ENCODE results near the gene TBX18.

TBX18 gene

DNA sequence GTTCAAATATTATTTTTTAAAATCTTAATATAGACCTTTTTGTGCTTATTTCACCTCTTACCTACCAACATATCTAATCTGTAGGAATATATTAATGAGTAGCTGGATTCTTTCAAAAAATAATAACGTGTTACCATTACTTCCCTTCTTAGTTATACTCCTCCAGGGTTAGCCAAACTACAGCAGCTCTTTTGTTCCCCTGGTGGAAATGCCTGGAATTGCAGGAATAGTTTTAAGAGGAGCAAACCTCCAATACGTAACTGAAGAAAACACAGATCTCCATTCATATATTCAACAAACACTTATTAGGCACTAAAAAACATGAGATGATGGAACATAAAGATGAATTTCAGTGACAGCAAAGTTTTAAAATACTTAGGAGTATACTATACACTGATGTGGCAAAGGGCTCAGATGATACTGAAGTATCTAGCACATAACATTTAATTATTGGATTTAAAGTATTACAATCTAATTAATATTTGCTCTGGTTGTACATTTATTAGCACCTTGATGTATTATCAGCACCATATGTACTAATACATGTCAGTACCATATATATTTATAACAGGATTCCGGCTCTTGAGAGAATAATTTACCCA, 78.3 kb downstream of the TBX18 start:
- DNase-seq = no peak
- intact Hi-C loops (cut with DNase I) = no loop called here

DNA sequence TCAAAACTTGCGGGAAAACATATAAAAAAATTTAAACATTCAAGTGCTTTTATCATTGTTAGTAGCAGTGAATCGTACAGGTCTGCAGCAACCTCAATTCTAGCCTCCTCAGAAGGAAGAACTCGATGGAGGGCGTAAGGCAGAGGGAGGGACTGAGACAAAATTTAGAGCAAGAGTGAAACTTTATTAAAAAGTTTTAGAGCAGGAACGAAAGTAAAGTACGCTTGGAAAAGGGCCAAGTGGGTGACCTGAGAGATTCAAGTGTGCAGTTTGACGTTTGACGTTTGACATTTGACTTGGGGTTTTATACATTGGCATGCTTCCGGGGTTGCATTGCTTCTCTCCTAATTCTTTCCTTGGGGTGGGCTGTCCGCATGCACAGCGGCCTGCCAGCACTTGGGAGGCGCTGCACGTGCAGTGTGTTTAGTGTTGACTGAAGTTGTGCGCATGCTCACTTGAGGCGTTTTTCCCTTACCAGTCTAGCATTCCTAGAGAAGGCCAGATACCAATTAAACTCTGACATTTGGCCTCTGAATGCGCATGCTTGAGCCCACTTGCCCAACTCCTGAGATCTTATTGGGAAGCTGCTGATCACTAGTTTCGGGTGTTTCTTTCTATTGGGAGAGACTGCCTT, 82.6 kb downstream of the TBX18 start:
- intact Hi-C loops (cut with DNase I) = no loop called here
- no peak for DNase-seq

DNA sequence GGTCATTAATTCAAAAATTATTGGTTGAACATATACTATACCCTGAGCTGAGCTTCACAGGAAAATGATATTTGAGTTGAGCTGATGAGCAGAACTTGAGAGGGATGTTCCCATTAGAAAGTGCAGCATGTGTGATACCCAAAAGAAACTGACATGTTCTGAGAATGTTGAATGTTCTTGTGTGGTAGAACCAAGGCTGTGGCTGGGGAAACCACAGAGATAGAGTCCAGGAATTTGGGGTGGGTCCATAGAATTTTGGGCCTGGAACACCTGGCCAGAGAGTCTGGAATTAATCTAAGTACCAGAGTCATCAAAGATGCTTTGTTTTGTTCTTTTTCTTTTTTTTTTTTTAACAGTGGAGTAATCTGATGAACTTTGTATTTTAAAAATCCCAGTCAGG, 88.7 kb downstream of the TBX18 start:
- no peak for DNase-seq
- intact Hi-C loops (cut with DNase I) = no loop called here

DNA sequence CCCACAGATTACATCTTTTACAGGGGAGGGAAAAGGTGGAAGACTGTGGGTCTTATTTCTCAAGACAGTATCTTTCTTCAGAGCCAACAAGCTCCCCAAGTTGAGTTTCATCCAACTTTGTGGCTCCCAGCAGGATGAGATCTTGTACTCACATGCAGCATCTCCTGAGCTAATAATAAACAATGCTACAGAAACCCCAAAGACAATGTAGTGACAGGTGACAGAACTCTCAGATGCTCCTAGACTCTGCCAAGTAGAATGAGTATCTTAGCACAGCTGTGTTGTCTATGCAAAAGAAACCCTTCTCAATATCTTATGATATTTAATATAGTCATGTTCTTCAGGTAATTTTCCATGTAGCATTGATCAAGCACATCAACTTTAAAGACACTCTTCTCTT, 90.0 kb downstream of the TBX18 start:
- no peak for DNase-seq
- intact Hi-C loops (cut with DNase I) = no loop called here

DNA sequence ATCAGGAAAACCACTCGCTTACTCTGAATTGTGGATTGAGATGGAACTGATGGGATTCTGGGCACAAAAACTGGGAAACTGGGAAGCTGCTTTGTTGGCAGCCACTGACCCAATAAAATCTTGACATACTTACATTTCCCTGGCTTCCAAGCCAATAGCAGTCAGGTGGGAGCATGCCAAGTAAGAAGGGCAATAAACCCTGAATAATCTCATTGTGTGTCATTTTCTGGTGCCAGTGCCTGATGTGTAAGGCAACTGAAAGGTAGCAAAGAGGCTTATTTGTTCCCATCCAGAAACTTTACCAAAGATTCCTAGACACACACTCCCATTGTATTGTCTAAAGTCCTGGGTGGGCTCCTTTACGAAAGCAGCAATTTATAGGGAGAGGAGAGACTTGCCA, 93.2 kb downstream of the TBX18 start:
- DNase-seq = no peak
- intact Hi-C loops (cut with DNase I) = no loop called here

DNA sequence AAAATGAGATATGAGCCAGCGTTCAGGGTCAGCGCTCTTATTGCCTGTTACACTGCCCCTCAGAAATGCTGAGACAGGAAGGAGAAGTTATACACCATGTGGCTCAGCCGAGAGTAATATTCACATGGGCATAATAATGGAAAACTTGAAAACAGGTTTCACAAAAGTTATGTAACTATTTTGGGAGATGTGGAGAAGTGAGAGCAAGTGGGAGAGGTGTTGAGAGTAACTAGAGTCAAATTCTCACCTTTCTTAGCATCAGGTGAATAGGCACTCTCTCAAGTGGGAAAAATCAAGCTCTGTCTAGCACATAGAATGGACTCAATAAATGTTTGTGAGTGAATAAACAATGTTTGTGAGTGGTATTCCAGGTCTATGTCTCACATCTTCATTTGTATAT, 94.5 kb downstream of the TBX18 start:
- intact Hi-C loops (cut with DNase I) = no loop called here

DNA sequence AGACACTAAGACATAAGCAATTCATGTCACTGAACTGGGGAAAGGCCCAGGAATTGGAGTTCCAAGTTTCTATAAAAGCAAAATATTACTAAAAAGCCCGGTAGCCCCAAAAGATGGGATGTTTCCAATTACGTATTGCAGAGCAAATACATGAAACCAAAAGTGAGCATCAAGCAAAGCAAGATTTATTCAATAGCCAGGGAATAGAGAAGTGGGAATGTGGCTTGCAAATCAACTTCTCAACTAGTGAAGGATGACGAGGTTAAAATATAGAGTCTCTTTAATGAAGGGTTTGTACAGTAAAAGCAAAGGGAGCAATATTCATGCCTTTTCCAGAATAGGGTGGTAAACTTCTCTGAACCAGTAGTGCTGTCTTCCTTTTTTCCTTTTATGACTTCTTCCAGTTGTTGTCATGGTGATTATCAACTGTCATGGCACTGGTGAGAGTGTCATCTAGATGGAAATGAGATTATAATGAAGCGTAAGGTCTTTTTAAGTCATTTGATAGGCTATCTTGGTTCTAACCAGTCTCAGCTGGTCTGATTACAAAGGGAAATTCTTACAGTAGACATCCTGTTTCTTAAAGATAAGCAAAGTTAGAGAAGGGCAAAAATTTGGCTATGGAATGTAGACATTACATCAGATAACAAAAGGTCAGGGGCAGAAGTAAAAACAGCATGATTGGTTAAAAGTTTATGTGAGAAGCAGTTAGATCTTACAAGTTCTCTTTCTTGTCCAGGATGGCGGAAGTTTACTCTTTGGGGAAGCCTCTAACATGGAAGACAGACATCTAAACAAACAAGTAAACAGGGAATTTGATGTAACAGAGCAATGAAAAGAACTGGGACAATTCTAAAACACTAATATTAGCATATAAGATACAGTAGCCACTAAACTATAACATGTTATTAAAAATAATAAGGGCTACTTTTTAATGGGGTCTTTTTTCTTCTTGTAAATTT, 96.9 kb downstream of the TBX18 start:
- intact Hi-C loops (cut with DNase I) = no loop called here
- no peak for DNase-seq

More for the DNA sequence above, 94.5 kb downstream of the TBX18 start:
- no peak for DNase-seq

DNA sequence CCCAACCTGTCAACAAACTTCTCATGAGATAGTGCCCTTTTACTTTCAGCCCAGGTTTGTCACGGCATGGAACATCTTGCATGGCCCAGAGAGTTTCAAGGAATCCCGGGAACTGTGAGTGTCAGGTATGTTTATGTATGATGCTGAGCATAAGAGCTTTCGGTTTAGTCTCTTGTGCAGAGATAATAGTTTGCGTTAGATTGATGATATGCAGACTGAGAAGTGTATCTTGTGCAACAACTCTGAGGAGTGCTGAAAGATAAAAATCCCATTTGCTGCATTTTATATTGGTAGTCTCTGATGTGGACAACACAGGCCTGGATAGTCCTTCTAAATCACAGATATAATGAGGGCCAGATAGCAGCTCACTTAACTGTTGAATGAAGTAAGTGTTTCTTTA, 99.0 kb downstream of the TBX18 start:
- intact Hi-C loops (cut with DNase I) = no loop called here
- no peak for DNase-seq

DNA sequence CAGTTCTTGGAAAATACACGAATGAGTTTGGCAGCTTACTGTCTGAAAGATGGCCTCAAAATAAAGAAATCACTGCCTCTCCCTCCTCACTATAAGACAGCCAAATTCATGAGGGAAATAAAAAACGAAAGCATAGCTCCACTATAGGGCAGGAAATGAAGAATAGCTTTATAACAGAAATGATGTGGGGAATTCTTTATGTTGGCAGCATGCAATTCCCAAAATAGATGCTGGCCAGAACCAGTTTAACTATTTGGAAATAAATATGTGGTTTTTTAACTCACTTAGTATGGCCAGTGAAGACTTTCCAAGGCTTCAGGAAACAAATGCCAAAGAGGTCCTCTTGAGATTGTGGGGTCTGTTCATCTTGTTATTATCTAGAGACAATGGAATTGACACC, 100.5 kb downstream of the TBX18 start:
- no peak for DNase-seq
- intact Hi-C loops (cut with DNase I) = no loop called here

DNA sequence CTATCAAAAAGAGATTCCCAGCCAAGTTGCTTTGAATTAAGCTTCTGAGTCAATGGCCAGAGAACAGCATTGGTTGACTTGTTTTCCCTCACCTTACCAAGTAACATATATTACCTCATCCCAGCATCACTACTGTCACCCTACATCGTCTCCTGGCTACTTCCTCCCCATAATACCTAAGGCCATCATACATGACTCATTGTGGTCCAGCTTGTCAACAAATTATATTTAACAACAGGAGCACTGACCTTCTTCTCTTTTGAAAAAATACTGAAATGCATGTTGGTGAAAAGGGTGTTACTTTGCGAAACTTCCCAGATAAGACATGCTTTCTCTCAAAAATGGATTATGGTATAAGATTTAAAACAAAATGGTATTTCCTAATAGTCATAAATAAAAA, 106.9 kb downstream of the TBX18 start:
- no peak for DNase-seq
- intact Hi-C loops (cut with DNase I) = no loop called here

DNA sequence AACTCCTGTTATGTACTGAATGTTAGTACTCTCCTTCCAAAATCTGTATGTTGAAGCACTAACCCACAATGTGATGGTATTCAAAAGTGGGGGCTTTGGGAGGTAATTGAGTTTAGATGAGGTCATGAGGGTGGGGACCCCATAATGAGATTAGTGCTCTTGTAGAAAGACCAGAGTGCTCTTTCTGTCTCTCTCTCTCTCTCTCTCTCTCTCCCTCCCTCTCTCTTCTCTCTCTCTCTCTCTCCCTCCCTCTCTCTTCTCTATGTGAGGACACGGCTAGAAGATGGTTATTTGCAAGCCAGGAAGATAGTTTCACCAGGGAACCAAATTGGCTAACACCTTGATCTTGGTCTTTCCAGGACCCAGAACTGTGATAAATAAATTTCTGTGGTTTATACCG, 107.4 kb downstream of the TBX18 start:
- intact Hi-C loops (cut with DNase I) = no loop called here
- DNase-seq = no peak

DNA sequence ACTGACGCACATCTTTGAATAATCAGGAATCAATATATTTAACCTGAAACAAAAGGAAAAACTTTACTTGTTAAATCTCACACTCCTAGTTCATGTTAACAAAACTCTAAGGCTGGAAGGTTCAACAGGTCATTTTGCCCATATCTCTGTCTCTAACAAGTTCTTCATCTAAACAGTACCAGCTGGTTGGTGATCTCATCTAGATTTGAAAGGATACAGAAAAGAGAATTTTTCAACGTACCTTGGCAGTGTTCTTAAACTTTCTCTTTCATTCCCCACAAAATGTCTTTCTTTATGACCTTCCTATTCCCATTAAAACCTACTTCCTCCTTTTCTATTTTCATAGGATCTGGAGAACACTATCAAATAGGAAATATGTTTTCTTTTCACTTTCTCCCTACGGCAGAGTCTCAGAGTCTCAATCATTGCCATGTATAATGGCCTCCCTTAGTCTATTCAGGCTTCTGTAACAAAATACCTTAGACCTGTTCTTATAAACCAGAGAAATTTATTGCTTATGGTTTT, 111.3 kb downstream of the TBX18 start:
- DNase-seq = no peak
- intact Hi-C loops (cut with DNase I) = no loop called here

DNA sequence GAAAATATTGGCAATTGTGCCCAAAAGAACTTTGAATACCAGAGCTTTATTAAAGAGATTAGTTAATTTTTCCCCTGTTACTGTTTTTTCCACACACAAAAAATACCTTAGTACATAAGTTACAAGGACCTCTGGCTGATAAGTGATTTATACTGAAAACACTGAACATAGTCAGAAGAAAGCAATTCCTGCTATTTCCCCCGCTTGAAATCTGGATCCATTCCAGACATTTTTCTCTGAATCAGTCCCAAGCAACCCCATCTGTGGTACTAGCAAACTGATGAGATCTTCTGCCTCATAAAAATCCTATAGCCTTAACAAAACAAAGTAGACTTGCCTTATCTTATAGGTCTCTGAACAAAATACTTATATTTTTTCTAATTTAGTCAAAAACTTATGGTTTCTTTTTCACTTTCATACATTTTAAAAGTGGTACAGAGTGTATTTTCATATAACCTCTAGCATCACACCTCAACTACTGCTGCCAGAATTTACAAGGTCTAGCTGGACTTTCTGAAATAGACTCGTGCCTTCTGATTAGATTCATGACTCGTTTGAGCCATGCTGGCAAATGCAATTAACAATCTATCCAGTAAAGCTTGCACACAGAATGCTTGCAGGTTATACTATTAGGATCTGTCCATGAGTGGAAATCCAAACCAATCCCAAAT, 111.9 kb downstream of the TBX18 start:
- intact Hi-C loops (cut with DNase I) = no loop called here

DNA sequence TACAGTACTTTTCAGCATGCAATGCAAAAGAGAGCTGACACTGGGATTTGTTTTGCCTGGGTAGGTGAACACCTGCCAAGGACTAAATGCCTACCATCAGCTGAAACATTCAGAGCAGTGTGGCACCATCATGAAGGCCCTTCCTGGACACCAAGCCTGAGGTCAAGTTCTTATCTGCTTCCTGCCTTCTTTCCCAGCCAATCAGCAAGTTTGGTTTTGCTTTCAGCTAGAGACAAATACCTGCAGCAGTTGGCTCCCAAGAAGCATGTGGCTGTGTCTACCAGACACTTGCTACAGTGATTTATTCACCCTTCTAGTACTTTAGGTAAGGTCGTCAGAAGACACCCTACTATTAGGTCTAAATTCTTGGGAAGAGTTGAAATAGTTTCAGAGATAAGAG, 112.8 kb downstream of the TBX18 start:
- DNase-seq = no peak
- intact Hi-C loops (cut with DNase I) = no loop called here

More for the DNA sequence above, 111.9 kb downstream of the TBX18 start:
- no peak for DNase-seq

DNA sequence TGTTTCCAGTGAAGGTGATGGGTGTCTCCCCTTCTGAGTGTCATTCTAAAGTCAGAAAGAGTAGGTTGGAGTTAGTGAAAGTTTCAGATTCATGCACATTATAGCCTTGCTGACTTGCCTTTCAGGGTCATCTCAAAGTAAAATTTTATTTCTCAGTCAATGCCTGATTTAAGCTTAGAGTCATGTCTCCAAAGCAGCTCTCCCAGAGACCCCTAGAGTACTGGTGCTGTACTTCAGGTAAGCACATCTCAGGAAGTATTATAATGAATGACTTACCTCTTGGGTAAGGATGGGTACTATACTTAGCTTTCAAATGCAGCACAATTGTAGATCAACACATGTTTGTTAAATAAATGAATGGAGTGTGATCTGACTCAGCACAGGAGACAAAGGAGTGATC, 116.0 kb downstream of the TBX18 start:
- intact Hi-C loops (cut with DNase I) = no loop called here

DNA sequence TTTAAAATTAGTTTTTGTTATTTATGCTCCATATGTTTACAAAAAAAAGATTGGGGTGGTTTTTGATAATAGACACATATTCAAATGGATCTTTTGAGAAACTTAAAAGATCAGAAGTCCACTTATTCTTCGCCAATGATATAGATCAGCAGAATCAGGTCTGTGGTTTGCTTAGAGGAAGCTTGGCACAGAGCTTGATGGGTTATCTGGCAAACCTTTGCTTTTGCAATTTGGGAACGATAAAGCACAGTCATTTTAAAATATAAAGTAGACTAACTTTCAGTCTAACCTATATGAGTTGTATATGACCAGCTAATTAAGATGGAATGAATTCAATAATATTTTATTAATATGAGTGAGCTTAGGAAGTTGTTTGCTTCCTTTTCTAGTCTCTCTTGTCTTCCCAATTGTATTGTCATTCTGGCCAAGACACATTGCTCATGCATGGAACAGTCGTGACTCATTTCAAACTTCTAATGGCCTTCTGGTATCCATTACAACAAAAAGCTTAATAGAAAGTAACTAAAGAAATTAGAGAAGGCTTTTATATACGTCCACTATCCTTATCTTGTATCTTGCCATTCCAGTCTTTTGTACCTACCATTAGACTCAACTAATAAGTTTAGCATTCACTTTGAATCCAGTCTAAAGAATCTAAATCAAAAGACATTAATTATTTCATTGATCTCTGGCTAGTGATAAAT, 118.7 kb downstream of the TBX18 start:
- no peak for DNase-seq
- intact Hi-C loops (cut with DNase I) = no loop called here

More for the DNA sequence above, 116.0 kb downstream of the TBX18 start:
- DNase-seq = no peak

DNA sequence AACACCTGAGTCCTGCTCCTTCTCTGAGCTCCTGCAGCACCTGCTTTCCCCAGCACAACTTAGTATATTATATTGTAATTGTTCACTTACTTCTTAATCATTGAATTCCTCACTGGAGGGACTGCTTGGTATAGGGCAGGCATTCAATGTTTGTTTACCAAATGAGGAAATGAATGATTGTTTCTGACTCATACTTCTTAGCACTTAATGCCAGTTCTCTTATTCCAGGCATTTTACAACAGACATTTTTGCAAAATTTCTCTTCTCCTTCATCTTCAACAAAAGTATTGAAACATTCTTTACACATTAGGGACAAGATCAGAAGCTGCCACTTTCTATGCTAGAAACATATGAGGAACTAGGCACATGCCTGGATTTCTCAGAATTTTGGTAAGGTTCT, 119.4 kb downstream of the TBX18 start:
- intact Hi-C loops (cut with DNase I) = no loop called here
- no peak for DNase-seq

DNA sequence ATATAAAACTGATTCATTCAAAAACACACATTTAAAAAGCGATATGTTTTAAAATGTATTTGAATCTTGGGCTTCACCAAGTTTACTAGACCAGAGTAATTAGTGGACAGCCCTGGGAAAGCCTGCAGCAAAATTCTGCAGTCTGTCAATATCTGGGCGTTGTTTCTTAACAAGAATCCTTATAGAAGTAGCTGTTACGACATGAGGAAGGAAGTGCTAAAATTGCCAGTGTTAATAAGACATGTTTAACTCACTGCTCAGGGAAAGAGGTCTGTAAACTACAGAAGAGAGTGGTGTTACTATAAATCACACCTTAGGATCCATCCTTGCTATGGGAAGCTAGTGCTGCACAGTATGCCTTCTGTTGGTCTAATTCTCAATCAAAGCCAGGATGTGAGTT, 120.6 kb downstream of the TBX18 start:
- intact Hi-C loops (cut with DNase I) = no loop called here
- DNase-seq = no peak

DNA sequence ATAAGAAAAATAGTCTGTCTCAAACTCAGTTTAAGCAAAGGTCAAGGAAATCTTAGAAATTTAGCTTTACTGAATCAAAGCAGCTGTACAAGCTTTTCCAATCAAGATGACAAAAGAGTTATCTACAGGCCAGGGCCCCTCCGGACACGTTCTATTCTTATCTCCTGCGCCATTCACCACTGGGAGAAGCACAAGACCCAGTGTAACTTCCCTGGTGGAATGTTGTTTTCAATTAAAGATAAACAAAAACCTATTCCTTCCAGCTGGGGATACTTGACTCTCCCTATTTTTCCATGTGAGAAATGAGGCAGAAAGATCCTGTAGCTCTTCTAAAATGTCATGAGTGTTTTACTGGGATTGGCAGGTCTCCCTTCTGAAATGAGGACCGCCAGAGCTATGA, 123.3 kb downstream of the TBX18 start:
- DNase-seq = no peak
- intact Hi-C loops (cut with DNase I) = no loop called here

DNA sequence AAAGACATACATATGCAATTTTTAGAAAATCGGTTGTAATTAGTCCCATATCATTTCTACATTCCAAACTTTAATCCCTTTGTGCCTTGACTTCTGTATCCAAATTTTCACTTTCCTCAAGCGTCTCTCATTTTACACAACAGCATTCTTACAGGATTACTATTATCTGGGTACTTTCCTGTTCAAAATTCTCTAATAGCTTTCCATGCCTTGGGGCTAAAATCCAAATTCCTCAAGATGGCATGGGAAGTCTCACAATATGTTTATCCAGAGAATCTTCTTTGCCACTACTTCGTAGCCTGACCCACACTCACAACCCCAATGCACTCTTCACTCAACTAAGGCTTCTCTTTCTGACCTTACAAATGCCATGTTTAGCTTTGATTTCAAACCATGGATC, 125.0 kb downstream of the TBX18 start:
- intact Hi-C loops (cut with DNase I) = no loop called here
- no peak for DNase-seq

All from posterior cingulate gyrus (tissue), 11 donors.